Measurements from ENCODE around the gene LITAF.

Gene LITAF

DNA sequence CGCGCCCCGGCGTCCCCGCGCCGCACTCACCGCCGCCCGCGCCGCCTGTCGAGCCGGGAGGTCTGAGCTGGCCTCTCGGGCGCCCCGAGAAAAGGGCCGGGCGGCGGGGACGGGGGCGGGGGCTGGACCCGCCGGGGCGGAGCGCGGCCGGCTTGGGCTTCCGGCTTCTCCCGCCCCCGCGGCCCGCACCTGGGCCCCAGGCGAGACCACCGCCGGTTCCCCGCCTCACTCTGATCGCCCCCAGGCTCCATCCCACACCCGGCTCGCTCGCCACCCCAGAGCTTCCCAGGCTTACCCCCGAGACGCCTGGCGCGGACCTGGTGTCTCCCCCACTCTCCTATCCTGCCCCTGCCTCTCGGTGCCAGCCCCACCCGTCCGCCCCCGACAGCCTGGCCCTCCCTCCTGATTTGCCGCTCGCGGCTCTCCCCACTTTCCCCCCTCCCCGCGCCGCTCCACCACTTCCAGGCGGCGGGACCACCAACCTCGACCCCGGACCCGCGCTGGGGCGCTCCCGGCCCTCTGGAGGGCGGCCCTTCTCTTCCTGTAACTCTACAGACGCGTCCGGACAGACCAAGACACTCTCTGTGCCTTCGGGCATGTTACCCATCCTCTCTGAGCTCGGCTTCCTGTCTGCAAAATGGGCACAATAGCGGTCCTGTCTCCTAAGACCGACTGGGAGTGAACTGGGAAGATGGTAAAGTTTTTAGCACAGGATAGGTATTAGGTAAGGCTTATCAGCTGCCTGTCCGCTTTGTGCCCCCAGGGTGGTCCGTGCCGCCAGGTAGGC lies at the start of gene LITAF:
Gene LITAF, minus strand, starts transcription at position 64 of the 787 bp plus-strand sequence. CDS start 30,189 bp downstream, outside the sequence.
- no peak for DNase-seq (ENCODE audit: low read depth)
- H3K4me3 ChIP-seq (ENCODE audit: low read length) = peak within 1 kb of the TSS; percentile 75
- TF ChIP-seq, protein P1, sequence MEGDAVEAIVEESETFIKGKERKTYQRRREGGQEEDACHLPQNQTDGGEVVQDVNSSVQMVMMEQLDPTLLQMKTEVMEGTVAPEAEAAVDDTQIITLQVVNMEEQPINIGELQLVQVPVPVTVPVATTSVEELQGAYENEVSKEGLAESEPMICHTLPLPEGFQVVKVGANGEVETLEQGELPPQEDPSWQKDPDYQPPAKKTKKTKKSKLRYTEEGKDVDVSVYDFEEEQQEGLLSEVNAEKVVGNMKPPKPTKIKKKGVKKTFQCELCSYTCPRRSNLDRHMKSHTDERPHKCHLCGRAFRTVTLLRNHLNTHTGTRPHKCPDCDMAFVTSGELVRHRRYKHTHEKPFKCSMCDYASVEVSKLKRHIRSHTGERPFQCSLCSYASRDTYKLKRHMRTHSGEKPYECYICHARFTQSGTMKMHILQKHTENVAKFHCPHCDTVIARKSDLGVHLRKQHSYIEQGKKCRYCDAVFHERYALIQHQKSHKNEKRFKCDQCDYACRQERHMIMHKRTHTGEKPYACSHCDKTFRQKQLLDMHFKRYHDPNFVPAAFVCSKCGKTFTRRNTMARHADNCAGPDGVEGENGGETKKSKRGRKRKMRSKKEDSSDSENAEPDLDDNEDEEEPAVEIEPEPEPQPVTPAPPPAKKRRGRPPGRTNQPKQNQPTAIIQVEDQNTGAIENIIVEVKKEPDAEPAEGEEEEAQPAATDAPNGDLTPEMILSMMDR (conservative IDR thresholded peaks at IDR 0.05; ENCODE audit: low read depth, low read length) = peak; percentile 9

DNA sequence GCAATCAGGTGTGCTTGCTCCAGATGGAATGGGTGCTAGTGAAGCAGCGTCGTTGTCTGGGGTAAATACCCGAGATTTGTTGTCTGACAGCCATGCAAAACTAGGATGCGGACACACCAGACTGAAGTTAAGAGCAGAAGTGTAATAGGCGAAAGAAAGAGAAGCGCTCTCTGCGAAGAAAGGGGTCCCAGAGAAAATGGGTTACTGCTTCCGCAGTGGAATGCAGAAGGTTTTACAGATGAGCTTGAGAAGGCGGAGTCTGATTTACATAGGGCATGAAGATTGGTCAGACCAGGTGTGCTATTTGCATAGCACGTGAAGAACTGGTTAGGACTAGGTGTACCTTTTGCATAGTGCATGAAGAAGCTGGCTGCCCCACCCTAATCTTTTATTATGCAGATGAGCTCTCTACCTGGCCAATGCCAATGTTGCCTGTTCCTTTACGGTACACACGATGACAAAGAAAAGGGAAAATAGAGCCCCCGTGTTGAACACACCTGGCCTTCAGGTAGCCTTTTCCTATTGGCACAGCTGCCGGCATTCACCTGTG lies 49.5 kb upstream of the LITAF start:
- no peak overlapping the region for H3K4me3 ChIP-seq (ENCODE audit: low read length)
- TF ChIP-seq, protein P1 (conservative IDR thresholded peaks at IDR 0.05; ENCODE audit: low read depth, low read length) = no peak
- DNase-seq (ENCODE audit: low read depth) = no peak

DNA sequence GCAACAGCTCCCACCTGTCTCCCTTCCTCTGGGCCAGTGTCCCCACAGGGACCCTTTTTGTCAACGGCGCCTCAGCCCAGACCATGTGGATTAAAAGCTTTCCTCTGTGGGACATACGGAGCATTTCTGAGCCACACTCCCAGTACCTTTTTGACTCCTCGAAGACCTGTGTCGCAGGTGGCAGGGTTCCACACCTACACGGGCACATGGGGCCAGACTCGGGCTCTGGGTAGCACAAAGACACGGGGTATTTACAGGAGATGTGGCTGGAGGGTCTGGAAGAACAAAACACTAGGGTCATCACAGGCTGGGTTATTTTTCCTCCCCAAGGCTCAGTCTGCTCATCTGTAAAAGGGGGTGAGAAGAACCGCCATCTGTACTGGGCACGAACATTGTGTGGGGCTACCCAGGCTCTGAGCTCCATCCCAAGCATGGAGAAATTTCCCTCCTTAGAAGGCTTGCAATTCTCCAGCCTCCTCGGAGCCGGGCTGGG lies 49.0 kb upstream of the LITAF start:
- DNase-seq (ENCODE audit: low read depth) = no peak
- no peak overlapping the region for H3K4me3 ChIP-seq (ENCODE audit: low read length)
- TF ChIP-seq, protein P1 (conservative IDR thresholded peaks at IDR 0.05; ENCODE audit: low read depth, low read length) = no peak

DNA sequence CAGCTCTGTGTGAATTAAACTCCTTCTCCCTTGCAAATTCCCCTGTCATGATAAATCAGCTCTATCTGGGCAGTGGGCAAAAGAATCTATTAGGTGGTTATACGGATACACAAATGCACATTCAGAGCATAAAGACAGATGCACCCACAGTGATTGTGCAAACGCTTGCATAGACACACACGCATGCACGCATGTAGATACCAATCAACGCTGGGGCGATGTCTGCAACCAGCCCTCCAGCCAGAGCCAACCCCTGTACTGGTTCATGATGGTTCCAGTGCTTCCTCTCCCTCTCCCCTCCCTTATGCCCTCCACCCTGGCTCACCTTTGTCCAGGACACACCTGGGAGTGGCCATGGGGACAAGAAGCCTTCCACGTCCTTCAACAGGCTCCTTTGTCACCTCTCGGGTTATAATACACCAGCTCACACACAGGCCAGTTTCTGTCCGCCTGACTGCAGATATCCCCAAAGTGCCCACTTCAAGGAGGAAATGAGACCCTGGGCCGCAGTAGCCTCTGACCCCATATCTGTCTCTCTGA lies 48.5 kb upstream of the LITAF start:
- no peak overlapping the region for H3K4me3 ChIP-seq (ENCODE audit: low read length)
- DNase-seq (ENCODE audit: low read depth) = no peak
- TF ChIP-seq, protein P1 (conservative IDR thresholded peaks at IDR 0.05; ENCODE audit: low read depth, low read length) = no peak

DNA sequence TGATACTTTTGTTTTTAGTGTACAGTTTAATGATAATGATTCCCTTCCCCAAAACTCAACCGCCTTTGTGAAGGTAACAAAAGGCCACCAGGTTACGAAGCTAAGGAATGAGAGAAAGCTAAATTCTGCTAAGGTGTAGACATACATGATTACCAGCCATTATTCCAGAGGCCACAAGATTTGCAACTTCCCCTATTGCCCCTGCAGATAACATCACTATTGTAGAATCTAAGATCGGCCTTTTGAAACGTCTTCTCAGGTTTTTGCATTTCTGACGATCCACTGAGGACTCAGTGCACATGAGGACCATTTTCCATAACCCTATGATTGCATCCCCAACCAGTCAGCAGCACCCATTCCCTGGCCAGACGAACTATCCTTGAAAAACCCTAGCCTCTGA lies 47.6 kb upstream of the LITAF start:
- TF ChIP-seq, protein P1 (conservative IDR thresholded peaks at IDR 0.05; ENCODE audit: low read depth, low read length) = no peak
- DNase-seq (ENCODE audit: low read depth) = no peak
- no peak overlapping the region for H3K4me3 ChIP-seq (ENCODE audit: low read length)

DNA sequence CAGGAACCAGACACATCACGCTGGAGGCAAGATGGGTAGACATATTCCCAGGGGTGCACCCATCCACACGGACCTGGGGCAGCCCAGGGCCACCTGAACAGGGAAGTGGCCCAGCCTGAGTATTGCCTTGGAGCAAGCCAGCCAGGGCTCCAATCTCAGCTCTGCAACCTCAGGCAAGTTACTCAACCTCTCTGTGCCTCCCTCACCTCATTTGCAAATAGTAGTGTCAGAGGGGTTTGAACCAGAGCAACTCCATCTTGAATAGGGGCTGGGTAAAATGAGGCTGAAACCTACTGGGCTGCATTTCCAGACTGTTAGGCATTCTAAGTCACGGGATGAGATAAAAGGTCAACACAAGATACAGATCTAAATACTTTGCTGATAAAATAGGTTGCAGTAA lies 46.4 kb upstream of the LITAF start:
- no peak for DNase-seq (ENCODE audit: low read depth)
- no peak overlapping the region for H3K4me3 ChIP-seq (ENCODE audit: low read length)
- TF ChIP-seq, protein P1 (conservative IDR thresholded peaks at IDR 0.05; ENCODE audit: low read depth, low read length) = no peak

Measured in retinal pigment epithelial cell (primary cell).